ENCODE measurements around the gene TXNRD3. TPM values are rescaled to one million over a fixed set of nuclear protein-coding genes. Genes with fewer than 3 reads are reported as not detected.

TXNRD3 gene
- total and polyA plus RNA-seq, 2 of the 4 experiments (the other 2 are of a cell fraction), result 3.9 to 8.4 TPM

GRCh38 chr3:126666658-126667528, 12.0 kb upstream of the TXNRD3 start:
- Histone ChIP-seq H3K4me1 (ENCODE audit: control insufficient read depth, insufficient read depth, low read length) (peaks cover 2% of the 10 kb centered on the region; the same call in 1 of the 2 replicates), H3K23ac (ENCODE audit: low read depth, low read length) (no peak overlapping the region), H3K9me3 (ENCODE audit: control insufficient read depth, insufficient read depth, low read length) (no peaks in the 10 kb centered on the region), H4K91ac (ENCODE audit: insufficient read depth, low read depth, low read length) (no peak overlapping the region), H3K9ac (ENCODE audit: low read depth, low read length) (no peak overlapping the region), H3K4ac (ENCODE audit: low read depth, low read length) (no peak overlapping the region), H2BK20ac (ENCODE audit: low read depth, low read length) (no peak overlapping the region), H4K20me1 (ENCODE audit: insufficient read depth, low read length) (no peaks in the 10 kb centered on the region), H3K4me3 (ENCODE audit: insufficient read depth, low read depth, low read length) (no peak overlapping the region), H2BK5ac (ENCODE audit: low read depth, low read length, poor library complexity, severe bottlenecking) (no peak overlapping the region), H3K4me2 (ENCODE audit: low read depth, low read length) (no peak overlapping the region), H2BK15ac (ENCODE audit: low read depth, low read length) (no peak overlapping the region), H3K56ac (ENCODE audit: extremely low read depth, insufficient read depth, low read length) (no peak overlapping the region), H3K79me1 (ENCODE audit: low read depth in 1 of 2, low read length in 2 of 2) (no peaks in the 10 kb centered on the region), H3K27ac (ENCODE audit: insufficient read depth, low read length) (no peak overlapping the region), H3K36me3 (ENCODE audit: control insufficient read depth, insufficient read depth, low read length) (no peaks in the 10 kb centered on the region), H3K18ac (ENCODE audit: low read depth, low read length) (no peak overlapping the region), H2AK5ac (ENCODE audit: low read depth, low read length) (no peak overlapping the region), H3K9me1 (ENCODE audit: insufficient read depth, low read length) (no peaks in the 10 kb centered on the region), H2AFZ (replicated peaks; ENCODE audit: low read length, poor library complexity) (no peak overlapping the region), H4K5ac (ENCODE audit: low read depth, low read length) (no peak overlapping the region), H3K14ac (replicated peaks; ENCODE audit: low read depth, low read length) (no peak overlapping the region), H2BK120ac (ENCODE audit: low read depth, low read length) (no peak overlapping the region), H2AK9ac (replicated peaks; ENCODE audit: low read depth, low read length, poor library complexity) (no peak overlapping the region), H3K27me3 (ENCODE audit: control insufficient read depth, insufficient read depth, low read length) (peaks cover 56% of the 10 kb centered on the region), H4K8ac (ENCODE audit: low read depth in 2 of 2, low read length in 2 of 2) (no peak overlapping the region)
- no peak for TF ChIP-seq BHLHE40 (IDR thresholded peaks at IDR 0.05; ENCODE audit: low read depth, low read length)
- TF ChIP-seq CHD1 (IDR thresholded peaks at IDR 0.05; ENCODE audit: low read depth, low read length), result no peak
- TF ChIP-seq RAD21 (IDR thresholded peaks at IDR 0.05; ENCODE audit: low read length), result no peak
- TF ChIP-seq ELK1 (IDR thresholded peaks at IDR 0.05; ENCODE audit: borderline replicate concordance, low read depth, low read length), result no peak
- no peak for TF ChIP-seq MXI1 (IDR thresholded peaks at IDR 0.05; ENCODE audit: borderline replicate concordance, low read depth, low read length)
- POLR2A ChIA-PET (ENCODE audit: unreplicated experiment), result no interaction called here
- no TSS peak for BruUV-seq (replicated peaks)
- DNase-seq, result no peak
- dilution Hi-C loops (cut with HindIII; ENCODE audit: low sequenced_read_pairs, unreplicated experiment), result no loop called here
- ATAC-seq (ENCODE audit: low read depth), result no peak
- in situ Hi-C loops (cut with MboI; ENCODE audit: low sequenced_read_pairs), result no loop called here
- CTCF ChIA-PET, result no interaction called here
- intact Hi-C loops (cut with micrococcal nuclease), result no loop called here
- 89% methylated on average over 4 of the region's 15 CpGs; no CpG with 5 or more reads in 1 of the 2 experiments for whole genome bisulfite sequencing, 2 experiments (ENCODE audit: extremely low coverage in 2 of 2, insufficient read length in 1 of 2)
